Stimulated activated CD4-positive, alpha-beta T cell treated with anti-CD3 and anti-CD28 coated beads, Interleukin-15, amount 100 ng/mL, for 48 hours (primary cell): ENCODE data around the gene CACNA2D3.

Source experiments
- DNase-seq, 2 donors: peaks; one replicate each; pipeline ENCODE4 v3.0.0-alpha.2; 2020; ENCODE audit warnings: low read depth in 2 of 2

The CACNA2D3 gene

DNA sequence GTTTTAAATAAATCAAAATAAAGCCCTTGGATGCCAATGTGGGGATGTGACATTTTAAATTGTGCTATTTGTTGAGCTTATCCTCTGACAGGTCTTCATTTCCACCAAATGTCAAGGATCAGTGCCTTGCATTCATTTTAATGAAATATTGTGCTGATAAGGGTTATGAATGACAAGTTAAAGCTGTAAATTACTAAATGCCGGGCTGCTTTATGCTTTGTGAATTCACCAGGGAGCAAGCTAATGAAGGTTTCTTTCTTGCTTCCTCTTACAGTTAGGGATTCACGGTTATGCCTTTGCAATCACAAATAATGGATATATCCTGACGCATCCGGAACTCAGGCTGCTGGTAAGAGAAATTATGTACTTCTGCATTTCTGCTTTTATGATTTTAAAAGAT lies 723.8 kb downstream of the CACNA2D3 start:
- DNase-seq, result no peak

DNA sequence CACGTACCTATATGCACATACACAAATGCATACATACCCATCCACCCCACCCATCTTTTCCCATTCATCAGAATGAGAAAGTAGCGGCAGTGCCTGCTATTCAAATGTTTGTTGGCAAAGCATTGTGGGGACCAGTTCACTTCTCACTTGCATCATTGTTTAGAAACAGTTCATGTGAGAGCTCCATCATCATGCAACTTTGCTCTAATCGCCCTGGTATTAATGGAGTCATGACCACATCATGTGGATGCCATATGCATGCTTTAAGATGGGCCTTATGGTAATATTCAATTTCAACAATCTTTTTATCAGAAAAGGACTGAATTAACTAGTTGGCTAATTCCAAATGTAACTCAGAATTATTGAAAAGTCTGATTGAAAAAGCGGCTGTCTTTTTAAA lies 725.0 kb downstream of the CACNA2D3 start:
- no peak for DNase-seq

- no peak for DNase-seq
Measured at GRCh38 chr3:54849360-54849759, 727.0 kb downstream of the CACNA2D3 start.

DNA sequence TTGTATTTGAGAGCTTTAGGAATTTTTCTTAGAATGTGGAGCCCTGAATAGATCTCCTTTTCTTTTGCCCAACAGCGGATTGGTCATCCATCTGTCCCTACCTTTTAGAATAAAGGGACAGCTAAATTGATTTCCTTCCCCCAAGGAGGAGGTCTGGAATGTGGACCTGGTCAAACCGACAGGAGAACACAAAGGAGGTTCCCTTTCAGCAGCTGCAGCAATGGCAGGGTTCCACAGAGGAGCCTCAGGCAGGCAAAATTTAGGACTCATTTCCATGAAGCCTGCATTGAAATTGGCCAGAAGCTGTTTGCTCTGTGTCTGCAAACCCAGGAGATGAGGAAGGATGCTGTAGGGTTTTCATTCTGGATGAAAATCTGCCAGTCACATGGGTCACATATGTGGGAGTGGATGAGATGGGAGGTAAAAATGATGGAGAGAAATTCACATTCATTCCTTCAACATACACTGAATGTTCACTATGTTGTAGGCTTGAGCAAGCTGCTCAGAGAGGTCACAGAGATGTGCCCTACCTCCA lies 728.2 kb downstream of the CACNA2D3 start:
- no peak for DNase-seq

- peak; percentile 10 to 27 for DNase-seq
Measured at GRCh38 chr3:54853573-54854404, 731.4 kb downstream of the CACNA2D3 start.

DNA sequence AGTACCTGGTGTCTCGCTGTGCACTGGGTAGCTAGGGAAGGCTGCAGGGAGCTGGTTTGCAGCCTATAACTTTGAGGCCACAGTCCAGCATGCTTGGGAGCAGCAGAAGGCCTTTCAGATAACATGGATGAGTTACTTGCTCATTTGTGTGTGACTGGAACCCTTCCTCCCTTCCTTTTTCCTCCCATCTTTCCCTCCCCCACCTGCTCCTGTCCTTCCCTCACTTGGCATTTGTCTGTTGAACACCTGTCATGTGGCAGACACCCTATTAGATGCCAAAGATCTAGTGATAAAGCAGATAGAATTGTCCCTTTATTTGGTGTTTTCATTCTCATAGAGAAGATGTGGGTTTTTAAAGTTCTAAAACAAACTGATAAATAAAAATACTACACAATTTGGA lies 733.9 kb downstream of the CACNA2D3 start:
- no peak for DNase-seq

DNA sequence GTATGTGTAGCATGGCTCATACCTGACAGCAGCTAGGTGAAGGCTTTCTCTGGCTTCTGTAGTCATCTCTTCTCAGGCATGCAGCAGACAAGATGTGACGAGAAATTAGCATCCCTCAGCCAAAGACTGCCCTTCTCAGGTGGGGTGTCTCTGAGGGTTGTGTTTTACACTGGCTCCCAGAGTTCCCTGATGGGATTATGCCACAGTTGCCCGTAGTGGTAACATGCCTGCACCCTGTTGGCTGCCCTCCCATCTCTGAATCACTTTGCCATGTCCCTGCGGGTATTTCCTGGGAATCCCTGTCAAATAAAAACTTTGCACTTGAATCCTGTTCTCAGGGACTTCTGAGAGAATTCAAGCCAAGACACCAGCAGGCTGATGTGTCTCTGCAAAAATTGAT lies 735.0 kb downstream of the CACNA2D3 start:
- no peak for DNase-seq

DNA sequence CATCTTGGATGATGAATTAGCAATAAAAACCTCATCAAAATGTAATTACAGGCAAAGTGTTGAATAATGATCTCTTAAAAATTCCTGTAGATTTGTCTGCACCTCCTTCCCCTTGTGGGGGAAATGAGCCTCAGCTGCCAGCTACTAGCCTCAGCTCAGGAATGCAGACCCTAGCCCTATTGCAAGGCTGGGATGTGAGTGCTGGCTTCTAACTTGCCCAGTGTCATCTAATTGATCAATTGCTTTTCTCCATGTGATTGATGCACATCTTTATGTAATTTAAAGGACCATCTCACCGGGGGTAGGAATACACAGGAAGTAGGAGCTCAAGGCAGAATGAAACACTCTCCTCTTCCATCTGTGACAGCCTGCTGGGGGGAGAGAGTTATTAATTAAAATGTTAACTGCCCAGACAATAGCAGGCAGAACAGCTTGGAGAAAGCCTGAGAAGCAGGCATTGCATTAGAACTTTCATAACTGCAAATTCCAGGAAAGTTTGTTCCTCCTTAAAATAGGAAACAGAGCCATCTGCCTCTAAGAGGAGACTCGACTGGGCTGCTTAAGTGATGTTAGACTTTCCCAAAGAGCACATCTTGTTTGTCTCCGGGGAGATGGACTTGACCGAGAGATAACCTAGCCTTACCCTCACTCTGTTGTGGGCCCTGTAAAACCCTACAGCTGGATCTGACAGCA lies 735.9 kb downstream of the CACNA2D3 start:
- DNase-seq, result no peak

DNA sequence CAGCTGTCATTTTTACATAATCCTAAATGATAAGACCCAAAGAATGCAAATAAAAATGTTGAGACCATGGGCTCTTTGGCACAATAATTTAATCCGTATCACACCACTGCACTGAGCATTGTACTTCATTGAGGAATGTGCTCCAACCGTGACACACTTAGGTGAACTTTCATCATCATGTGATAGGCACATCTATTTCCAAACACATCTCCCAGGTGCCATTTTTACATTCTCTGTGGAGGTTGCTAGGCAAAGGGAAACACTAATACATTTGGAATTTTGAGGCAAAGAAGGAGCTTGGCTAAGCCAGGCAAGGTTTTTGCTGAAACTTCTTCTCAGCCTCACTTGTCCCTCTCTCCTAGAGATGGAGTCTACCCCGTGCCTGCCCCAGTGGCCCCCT lies 736.8 kb downstream of the CACNA2D3 start:
- DNase-seq, result no peak

DNA sequence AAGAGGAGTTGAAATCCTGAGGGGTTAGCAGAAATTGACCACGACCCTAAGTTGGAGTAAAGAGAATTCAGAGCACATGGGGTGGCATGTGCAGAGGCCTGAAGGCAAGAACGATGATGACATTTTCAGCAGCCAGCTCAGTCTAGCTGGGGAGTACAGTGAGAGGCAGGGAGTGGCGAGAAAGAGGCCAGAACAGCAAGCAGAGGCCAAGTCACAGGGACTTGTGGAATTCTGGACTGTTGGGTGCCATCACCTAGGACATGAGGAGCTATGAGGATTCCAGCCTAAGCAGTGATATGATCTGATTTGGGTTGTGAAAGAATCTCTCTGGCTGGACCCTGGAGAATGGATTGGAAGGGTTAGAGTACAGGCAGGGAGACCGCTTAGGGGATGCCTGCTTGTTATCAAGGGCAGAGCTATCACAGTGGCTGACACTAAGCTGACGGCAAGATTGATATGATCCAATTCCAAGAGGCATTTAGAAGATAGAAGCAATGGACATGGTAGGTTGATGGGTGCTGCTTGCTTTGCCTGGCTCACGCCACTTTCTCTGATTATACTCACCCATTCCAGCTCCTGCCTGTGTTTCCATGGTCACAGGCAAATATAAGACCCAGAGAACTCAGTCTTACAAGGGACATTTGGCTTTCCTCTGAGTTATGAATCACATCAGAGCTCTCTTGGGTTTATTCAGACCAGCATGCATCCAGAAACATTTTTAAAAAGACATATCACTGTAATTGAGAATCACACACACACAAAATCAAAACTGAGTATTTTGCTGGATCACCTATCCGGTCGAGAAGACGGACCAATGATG lies 739.1 kb downstream of the CACNA2D3 start:
- no peak for DNase-seq

GRCh38 chr3:54862526-54862925 lies 740.2 kb downstream of the CACNA2D3 start:
- DNase-seq, result no peak

GRCh38 chr3:54863366-54863765 lies 741.0 kb downstream of the CACNA2D3 start:
- DNase-seq, result no peak

GRCh38 chr3:54863786-54864185 lies 741.4 kb downstream of the CACNA2D3 start:
- DNase-seq, result no peak

GRCh38 chr3:54865316-54865715 lies 743.0 kb downstream of the CACNA2D3 start:
- no peak for DNase-seq

DNA sequence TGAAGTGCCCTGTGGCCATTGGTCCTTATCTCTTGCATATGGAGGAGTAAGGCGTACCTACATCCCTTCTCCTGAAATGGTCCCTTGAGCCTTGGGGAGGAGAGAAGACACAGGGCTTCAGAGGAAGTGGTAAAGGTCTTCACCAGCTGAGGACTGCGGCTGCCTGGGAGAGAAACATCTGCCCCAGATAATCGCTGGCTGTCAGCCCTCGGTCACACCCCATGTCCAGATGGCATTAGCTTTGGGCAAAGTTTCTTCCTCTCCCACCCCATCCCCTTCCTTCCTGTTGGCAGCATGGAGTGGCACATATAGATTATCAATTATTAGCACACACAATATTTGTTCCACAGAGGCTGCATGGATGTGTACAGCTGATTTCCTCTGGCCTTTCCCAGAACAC lies 743.9 kb downstream of the CACNA2D3 start:
- DNase-seq, result no peak

DNA sequence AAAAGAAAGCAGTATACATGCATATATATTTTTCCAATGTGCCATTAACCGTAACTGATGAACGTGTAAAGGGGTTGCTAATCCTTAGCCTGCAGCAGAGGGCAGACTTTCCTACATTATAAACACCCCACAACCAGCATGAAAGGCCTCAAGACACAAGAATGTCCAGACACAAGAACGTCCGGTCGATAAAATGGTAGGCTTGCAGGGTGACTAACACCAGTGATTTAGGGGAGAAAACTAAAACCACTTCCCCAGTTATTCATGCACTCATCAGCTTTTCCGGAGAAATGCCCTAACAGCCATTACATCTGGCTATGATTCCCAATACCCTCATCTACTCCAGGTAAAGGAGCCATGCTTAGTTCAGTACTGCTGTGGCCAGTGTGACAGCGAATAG lies 748.1 kb downstream of the CACNA2D3 start:
- DNase-seq, result no peak

DNA sequence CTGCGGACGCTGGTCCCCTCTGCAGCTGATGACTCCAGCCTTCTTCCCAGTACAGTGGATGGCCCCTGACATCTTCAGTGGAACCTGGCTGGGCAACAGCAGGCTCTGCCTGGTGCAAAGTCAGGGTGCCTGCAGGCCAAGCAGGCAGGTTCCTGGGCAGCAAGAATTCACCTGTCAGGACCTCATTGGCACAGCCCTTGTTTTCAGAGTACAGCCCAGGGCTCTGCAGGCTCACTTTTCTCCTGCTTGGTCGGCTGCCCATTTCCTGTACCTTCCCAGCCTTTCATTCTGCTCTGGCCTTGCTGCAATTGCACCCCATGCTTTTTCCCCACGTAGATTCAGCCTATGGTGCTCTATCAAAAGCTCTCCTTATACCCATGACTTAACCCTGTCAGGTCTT lies 749.5 kb downstream of the CACNA2D3 start:
- DNase-seq, result no peak

DNA sequence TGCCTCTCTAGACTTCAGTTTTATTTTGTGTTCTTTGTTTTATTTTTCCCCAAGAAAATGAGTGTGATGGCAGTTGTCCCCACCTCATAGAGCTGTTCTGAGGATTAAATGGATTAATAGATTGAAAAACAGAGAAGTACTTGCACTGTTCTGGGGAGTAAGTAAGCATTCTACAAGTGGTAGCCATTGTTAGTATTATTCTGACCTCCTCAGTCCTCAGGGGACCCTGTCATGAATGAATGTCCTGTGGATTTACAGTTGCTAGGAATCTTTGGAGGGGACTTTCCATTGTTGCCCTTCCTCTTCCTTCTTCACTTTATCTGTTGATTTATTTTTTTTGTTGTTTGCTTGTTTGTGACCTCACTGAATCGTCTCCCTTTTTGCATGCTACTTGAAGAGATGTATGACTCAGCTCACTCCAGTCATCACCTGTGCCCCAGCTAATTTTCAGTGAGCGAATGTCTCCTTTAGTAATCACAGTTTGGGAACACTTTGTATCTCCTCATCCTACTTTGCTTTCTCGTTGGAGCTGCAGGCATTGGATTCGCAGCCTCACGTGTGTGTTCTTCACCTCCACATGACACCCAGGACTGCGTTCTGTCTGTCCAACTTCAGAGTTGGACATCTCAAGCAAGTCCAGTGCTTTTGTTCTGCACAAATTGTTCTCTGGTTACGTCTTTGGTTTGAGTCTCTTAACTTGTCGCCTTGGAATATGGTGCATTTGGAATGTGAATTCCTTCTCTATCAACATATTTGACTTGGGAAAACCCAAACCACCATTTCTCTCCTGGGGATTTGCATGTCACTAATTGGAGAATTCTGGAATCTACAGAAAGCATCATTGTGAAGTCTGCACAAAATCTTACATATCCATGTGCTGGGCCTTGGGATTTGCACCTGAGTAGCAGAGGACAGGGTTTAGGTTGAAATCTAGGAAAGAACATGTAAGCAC lies 751.0 kb downstream of the CACNA2D3 start:
- no peak for DNase-seq

GRCh38 chr3:54874816-54875556 lies 752.6 kb downstream of the CACNA2D3 start:
- no peak for DNase-seq

DNA sequence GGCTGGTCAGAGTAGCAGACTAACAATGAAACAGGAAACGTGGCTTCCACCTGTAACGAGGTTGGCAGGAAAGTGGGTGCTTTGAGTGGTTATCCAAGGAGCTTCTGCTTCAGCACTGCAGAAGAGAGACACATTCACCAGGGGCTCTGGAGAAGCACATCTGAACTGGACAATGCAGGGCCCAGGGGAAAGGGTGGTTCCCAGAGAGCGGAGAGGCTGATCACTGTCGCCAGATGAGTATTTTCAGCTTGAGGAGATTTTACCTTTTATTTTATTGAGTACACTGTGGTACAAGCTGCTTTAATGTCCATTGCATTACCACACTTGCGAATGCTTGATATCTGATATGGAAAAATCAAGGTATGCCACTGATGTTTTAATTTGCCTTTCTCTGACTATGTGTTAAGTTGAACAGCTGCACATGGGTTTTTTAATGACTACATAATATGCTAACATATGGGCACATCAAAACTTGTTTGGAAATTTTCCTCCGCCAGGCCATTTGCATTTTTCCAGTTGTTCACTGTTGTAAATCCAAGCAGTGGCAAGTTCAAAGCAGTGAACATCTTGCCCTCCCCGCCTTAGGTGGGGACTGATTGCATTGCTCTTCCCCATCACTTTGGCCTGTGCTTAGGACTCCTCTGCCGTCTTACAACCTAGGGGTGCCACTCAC lies 753.4 kb downstream of the CACNA2D3 start:
- DNase-seq, result no peak
